Stomach (tissue), 4 donors: Measurements from ENCODE around the gene TRIM62.
"Not testable (repeated sequence)": the region's sequence is repeated elsewhere in the genome, so short reads cannot be mapped to it uniquely, and the experiment has no call there.

ENCODE experiments used
- POLR2AphosphoS5 ChIP-seq, 3 donors: sonication (generic); formaldehyde crosslinking; IDR thresholded peaks; one replicate each; pipeline ENCODE4 v1.6.1; 2016; ENCODE audit warnings: antibody characterized with exemption in 3 of 3
- TF ChIP-seq, protein P1 (sequence below), 7 experiments: fragments of 450-650 bp in 4 of 7; fragments of 200-600 bp in 3 of 7; sonication (generic) in 3 of 7; IDR thresholded peaks; one replicate each; pipeline ENCODE4 v1.5.1; 2016 to 2019; ENCODE audit warnings: antibody characterized with exemption in 7 of 7, control low read depth in 2 of 7, mild to moderate bottlenecking in 1 of 7

DNA sequence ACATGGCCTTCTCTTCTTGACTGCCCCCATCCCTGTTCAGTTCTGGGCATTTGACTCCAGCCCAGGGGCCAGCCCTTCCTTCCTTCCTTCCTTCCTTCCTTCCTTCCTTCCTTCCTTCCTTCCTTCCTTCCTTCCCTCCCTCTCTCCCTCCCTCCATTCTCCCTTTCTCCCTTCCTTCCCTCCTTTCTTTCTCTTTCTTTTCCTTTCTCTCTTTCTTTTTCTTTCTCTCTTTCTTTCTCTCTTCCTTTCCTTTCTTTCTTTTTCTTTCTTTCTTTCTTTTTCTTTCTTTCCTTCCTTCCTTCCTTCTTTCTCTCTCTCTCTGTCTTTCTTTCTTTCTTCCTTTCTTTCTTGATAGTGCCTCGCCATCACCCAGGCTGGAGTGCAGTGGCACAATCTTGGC lies 45.8 kb downstream of the TRIM62 start:
- TF ChIP-seq POLR2AphosphoS5 (IDR thresholded peaks at IDR 0.05) = not testable (repeated sequence)
- TF ChIP-seq, protein P1, sequence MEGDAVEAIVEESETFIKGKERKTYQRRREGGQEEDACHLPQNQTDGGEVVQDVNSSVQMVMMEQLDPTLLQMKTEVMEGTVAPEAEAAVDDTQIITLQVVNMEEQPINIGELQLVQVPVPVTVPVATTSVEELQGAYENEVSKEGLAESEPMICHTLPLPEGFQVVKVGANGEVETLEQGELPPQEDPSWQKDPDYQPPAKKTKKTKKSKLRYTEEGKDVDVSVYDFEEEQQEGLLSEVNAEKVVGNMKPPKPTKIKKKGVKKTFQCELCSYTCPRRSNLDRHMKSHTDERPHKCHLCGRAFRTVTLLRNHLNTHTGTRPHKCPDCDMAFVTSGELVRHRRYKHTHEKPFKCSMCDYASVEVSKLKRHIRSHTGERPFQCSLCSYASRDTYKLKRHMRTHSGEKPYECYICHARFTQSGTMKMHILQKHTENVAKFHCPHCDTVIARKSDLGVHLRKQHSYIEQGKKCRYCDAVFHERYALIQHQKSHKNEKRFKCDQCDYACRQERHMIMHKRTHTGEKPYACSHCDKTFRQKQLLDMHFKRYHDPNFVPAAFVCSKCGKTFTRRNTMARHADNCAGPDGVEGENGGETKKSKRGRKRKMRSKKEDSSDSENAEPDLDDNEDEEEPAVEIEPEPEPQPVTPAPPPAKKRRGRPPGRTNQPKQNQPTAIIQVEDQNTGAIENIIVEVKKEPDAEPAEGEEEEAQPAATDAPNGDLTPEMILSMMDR (IDR thresholded peaks at IDR 0.05) = not testable (repeated sequence)
